ENCODE measurements around the gene POC1B. TPM values are rescaled to one million over a fixed set of nuclear protein-coding genes. Genes with fewer than 3 reads are reported as not detected.

Gene POC1B
- total RNA-seq, 1 experiment from 2014 or later, result 60.3 TPM

DNA sequence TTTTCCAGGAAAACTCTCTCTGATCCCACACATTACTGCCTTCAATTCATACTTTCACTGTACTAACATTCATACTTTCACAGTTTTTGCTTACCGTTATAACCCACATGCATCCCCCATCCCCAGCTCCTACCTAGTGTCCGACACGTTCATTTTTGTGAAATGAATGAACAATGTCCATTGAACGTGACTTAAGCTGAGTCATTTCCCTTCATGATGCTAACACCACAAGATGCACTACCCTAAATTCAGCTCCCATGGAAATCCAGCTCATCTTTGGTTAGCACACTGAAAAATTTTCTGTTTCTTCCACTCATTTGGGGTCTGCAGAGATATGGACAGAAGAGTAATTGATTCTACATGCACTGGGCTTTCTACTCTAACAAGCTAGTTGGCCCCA, 85.9 kb downstream of the POC1B start:
- Histone ChIP-seq H3K27me3 (ENCODE audit: low read length) (no peaks in the 10 kb centered on the region), H2AFZ (ENCODE audit: low read length) (no peak overlapping the region), H3K9ac (ENCODE audit: low read length) (no peak overlapping the region), H3K4me1 (ENCODE audit: low read length) (no peaks in the 10 kb centered on the region), H3K36me3 (ENCODE audit: insufficient read depth, low read length) (no peaks in the 10 kb centered on the region), H3K4me3 (ENCODE audit: low read length) (no peak overlapping the region), H3K27ac (ENCODE audit: low read length) (no peak overlapping the region), H4K20me1 (ENCODE audit: insufficient read depth, low read depth, low read length) (no peaks in the 10 kb centered on the region), H3K79me2 (ENCODE audit: low read length) (no peaks in the 10 kb centered on the region), H3K9me2 (replicated peaks; ENCODE audit: insufficient read depth, low read length) (no peaks in the 10 kb centered on the region), H3K4me2 (ENCODE audit: low read depth, low read length, poor library complexity, severe bottlenecking) (no peak overlapping the region), H3K9me3 (ENCODE audit: low read length) (no peaks in the 10 kb centered on the region)
- no peak for DNase-seq

DNA sequence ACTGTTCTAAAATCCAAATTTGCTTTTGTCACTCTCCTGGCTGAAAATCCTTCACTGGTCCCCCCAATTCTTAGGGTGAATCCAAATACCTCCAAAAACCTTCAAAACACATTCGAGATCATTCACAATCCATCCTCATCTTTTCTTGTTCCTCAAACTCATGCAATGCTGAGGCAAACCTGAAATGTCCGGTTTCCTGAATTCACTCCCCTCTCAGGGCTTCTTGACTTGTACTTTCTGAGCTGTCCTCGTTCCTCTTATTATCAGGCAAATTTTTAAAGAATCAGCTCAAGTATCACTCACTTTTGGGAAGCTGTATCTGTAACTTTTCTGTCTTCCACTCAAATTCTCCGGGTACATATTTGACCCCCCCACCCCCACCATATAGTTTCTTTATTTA, 88.6 kb downstream of the POC1B start:
- Histone ChIP-seq H3K9ac (ENCODE audit: low read length) (no peak overlapping the region), H3K4me2 (ENCODE audit: low read depth, low read length, poor library complexity, severe bottlenecking) (no peak overlapping the region), H3K9me2 (replicated peaks; ENCODE audit: insufficient read depth, low read length) (no peaks in the 10 kb centered on the region; the same call in 1 of the 2 replicates), H3K4me1 (ENCODE audit: low read length) (no peaks in the 10 kb centered on the region), H3K4me3 (ENCODE audit: low read length) (no peak overlapping the region), H3K27me3 (ENCODE audit: low read length) (no peaks in the 10 kb centered on the region), H4K20me1 (ENCODE audit: insufficient read depth, low read depth, low read length) (no peaks in the 10 kb centered on the region), H3K36me3 (ENCODE audit: insufficient read depth, low read length) (no peaks in the 10 kb centered on the region), H3K79me2 (ENCODE audit: low read length) (no peaks in the 10 kb centered on the region), H3K27ac (ENCODE audit: low read length) (no peak overlapping the region), H3K9me3 (ENCODE audit: low read length) (no peaks in the 10 kb centered on the region), H2AFZ (ENCODE audit: low read length) (no peak overlapping the region)
- DNase-seq, result no peak

DNA sequence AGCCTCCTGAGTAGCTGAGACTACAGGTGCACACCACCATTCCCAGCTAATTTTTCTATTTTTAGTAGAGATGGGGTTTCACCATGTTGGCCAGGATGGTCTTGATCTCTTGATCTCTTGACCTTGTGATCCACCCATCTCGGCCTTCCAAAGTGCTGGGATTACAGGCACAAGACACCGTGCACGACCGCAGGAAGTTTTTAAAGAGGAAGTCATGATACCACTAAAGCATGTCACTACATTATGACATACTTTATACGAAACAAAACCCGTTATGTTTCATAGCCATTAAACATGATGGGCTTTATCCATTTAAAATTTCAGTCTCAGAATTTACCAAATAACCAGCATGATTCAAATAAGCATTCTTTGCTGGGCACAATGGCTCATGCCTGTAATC, 89.8 kb downstream of the POC1B start:
- Histone ChIP-seq H3K9me3 (ENCODE audit: low read length) (no peaks in the 10 kb centered on the region), H3K36me3 (ENCODE audit: insufficient read depth, low read length) (no peaks in the 10 kb centered on the region), H3K4me2 (ENCODE audit: low read depth, low read length, poor library complexity, severe bottlenecking) (no peak overlapping the region), H3K9me2 (replicated peaks; ENCODE audit: insufficient read depth, low read length) (no peaks in the 10 kb centered on the region; the same call in 1 of the 2 replicates), H3K79me2 (ENCODE audit: low read length) (no peaks in the 10 kb centered on the region), H4K20me1 (ENCODE audit: insufficient read depth, low read depth, low read length) (no peaks in the 10 kb centered on the region), H2AFZ (ENCODE audit: low read length) (no peak overlapping the region), H3K9ac (ENCODE audit: low read length) (no peak overlapping the region), H3K27ac (ENCODE audit: low read length) (no peak overlapping the region), H3K4me3 (ENCODE audit: low read length) (no peak overlapping the region), H3K27me3 (ENCODE audit: low read length) (no peaks in the 10 kb centered on the region), H3K4me1 (ENCODE audit: low read length) (no peaks in the 10 kb centered on the region)
- DNase-seq, result no peak

DNA sequence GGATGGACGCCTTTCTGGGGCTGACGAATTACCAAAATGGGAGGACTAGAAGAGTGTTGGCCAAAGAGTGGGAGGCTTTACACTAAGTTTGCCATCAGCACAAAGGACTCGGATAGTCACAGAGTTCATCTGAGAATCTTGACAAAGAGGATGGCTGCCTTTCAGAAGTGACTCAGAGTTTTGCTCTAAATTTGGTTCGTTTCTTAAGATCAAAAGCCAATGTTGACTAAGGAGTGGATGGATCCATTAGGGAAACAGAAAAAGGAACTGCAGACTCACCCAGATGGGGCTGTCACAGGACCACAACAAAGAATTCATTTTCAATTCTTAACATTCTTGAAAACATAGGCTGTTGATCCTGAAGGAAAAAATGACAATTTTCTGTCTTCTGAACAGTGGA, 92.2 kb downstream of the POC1B start:
- Histone ChIP-seq H3K4me3 (ENCODE audit: low read length) (no peak overlapping the region), H3K4me1 (ENCODE audit: low read length) (no peaks in the 10 kb centered on the region), H3K9ac (ENCODE audit: low read length) (no peak overlapping the region), H4K20me1 (ENCODE audit: insufficient read depth, low read depth, low read length) (no peaks in the 10 kb centered on the region), H3K27me3 (ENCODE audit: low read length) (no peaks in the 10 kb centered on the region), H2AFZ (ENCODE audit: low read length) (no peak overlapping the region), H3K9me2 (replicated peaks; ENCODE audit: insufficient read depth, low read length) (no peaks in the 10 kb centered on the region; the same call in 1 of the 2 replicates), H3K9me3 (ENCODE audit: low read length) (no peaks in the 10 kb centered on the region), H3K27ac (ENCODE audit: low read length) (no peak overlapping the region), H3K4me2 (ENCODE audit: low read depth, low read length, poor library complexity, severe bottlenecking) (no peak overlapping the region), H3K79me2 (ENCODE audit: low read length) (no peaks in the 10 kb centered on the region), H3K36me3 (ENCODE audit: insufficient read depth, low read length) (no peaks in the 10 kb centered on the region)
- no peak for DNase-seq

DNA sequence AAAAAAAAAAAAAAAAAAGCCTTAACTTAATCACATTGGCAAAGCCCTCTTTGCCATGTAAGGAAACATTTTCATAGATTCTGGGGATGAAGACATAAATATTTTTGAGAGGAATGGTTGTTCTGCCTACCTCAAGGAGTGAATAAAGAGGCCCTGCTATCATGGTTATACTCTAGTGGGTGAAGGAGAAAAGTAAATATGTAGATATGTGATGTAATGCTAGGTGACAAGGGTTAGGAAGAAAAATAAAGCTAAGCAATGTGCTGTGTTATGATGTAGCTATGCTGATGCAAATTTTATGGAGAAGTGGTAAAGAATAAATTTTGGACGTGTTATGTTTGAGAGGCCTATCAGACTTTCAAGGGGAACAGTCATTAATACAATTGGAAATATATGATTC, 93.5 kb downstream of the POC1B start:
- no peak overlapping the region for H2AFZ ChIP-seq (ENCODE audit: low read length)
- no peak overlapping the region for H3K27ac ChIP-seq (ENCODE audit: low read length)
- DNase-seq, result no peak

DNA sequence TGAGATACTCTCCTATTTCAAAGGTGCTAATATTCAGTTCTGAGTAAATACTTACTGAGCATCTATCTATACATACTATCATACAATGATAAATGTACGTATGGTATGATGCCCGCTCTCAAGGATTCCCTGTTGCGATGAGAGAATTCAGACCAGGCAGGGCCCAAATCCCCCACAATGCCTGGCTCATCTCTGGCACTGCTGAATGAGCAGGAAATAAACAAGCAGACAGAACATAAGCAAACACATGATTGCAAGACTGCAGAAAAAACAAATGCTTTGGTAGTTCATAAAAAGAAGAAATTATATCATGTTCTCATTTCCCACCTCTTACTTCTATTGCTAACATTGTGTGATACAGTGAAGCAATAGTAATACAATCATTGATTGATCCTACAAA, 96.3 kb downstream of the POC1B start:
- DNase-seq, result no peak
- Histone ChIP-seq H3K36me3 (ENCODE audit: insufficient read depth, low read length) (no peaks in the 10 kb centered on the region), H3K4me1 (ENCODE audit: low read length) (no peaks in the 10 kb centered on the region), H3K79me2 (ENCODE audit: low read length) (no peaks in the 10 kb centered on the region), H4K20me1 (ENCODE audit: insufficient read depth, low read depth, low read length) (no peaks in the 10 kb centered on the region), H3K27me3 (ENCODE audit: low read length) (no peaks in the 10 kb centered on the region), H3K9me3 (ENCODE audit: low read length) (no peaks in the 10 kb centered on the region), H3K9me2 (replicated peaks; ENCODE audit: insufficient read depth, low read length) (no peaks in the 10 kb centered on the region; the same call in 1 of the 2 replicates), H3K9ac (ENCODE audit: low read length) (no peak overlapping the region), H2AFZ (ENCODE audit: low read length) (no peak overlapping the region), H3K27ac (ENCODE audit: low read length) (no peak overlapping the region), H3K4me3 (ENCODE audit: low read length) (no peak overlapping the region), H3K4me2 (ENCODE audit: low read depth, low read length, poor library complexity, severe bottlenecking) (no peak overlapping the region)

More for the DNA sequence above, 93.5 kb downstream of the POC1B start:
- H3K4me1 ChIP-seq (ENCODE audit: low read length), result no peaks in the 10 kb centered on the region
- H3K36me3 ChIP-seq (ENCODE audit: insufficient read depth, low read length), result no peaks in the 10 kb centered on the region
- H3K9me3 ChIP-seq (ENCODE audit: low read length), result no peaks in the 10 kb centered on the region
- H3K4me3 ChIP-seq (ENCODE audit: low read length), result no peak overlapping the region
- H4K20me1 ChIP-seq (ENCODE audit: insufficient read depth, low read depth, low read length), result no peaks in the 10 kb centered on the region
- no peak overlapping the region for H3K4me2 ChIP-seq (ENCODE audit: low read depth, low read length, poor library complexity, severe bottlenecking)
- H3K9me2 ChIP-seq (replicated peaks; ENCODE audit: insufficient read depth, low read length), result no peaks in the 10 kb centered on the region; the same call in 1 of the 2 replicates
- H3K9ac ChIP-seq (ENCODE audit: low read length), result no peak overlapping the region
- no peaks in the 10 kb centered on the region for H3K27me3 ChIP-seq (ENCODE audit: low read length)
- H3K79me2 ChIP-seq (ENCODE audit: low read length), result no peaks in the 10 kb centered on the region

DNA sequence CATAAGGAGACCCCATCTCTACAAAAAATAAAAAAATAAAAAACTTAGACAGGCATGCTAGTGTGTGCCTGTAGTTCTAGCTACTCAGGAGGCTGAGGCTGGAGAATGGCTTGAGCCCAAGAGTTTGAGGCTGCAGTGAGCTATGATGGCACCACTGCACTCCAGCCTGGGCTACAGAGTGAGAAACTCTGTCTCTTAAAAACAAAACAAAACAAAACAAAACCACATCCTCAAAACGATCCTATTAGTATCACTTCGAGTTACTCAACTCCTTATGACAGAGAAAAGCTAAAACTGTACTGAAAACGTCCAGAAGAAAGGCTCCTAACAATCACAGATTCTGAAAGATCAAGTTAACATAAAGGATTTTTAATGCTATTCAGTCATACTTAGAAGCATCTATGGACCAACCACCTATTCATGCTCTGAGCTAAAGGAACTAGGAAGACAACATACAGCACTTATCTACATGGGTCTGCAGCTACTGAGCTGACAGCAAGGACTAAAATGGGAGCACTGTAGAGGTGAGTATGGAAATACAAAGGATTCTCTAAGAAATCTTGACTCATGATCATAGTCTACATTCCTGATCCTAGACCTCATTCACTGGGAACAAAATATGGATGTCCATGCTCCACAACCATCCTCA, 98.2 kb downstream of the POC1B start:
- Histone ChIP-seq H2AFZ (ENCODE audit: low read length) (no peak overlapping the region), H3K9ac (ENCODE audit: low read length) (no peak overlapping the region), H3K79me2 (ENCODE audit: low read length) (no peaks in the 10 kb centered on the region), H3K9me3 (ENCODE audit: low read length) (no peaks in the 10 kb centered on the region), H4K20me1 (ENCODE audit: insufficient read depth, low read depth, low read length) (no peaks in the 10 kb centered on the region), H3K9me2 (replicated peaks; ENCODE audit: insufficient read depth, low read length) (no peaks in the 10 kb centered on the region), H3K27ac (ENCODE audit: low read length) (no peak overlapping the region), H3K4me1 (ENCODE audit: low read length) (no peaks in the 10 kb centered on the region), H3K36me3 (ENCODE audit: insufficient read depth, low read length) (no peaks in the 10 kb centered on the region), H3K27me3 (ENCODE audit: low read length) (no peaks in the 10 kb centered on the region), H3K4me3 (ENCODE audit: low read length) (no peak overlapping the region), H3K4me2 (ENCODE audit: low read depth, low read length, poor library complexity, severe bottlenecking) (no peak overlapping the region)
- no peak for DNase-seq

DNA sequence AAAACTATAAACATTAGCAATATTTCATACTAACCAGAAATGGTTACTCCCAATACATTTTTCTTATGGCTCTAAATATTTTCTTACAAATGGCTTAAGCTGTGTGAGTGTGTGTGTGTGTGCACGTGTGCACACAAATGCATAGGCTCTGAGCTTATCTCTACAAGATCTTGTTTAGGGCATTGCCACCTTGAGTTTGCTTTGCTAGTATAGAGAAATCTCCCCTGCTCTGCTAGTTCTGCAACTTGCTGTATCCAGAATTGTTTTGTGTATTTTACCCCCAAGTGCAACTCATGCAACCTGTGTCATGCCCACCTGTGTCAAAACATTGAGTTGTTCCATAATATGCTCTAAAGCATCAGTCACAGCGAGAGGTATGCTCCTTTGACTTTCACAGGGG, 101.0 kb downstream of the POC1B start:
- H3K4me3 ChIP-seq (ENCODE audit: low read length), result no peak overlapping the region
- H3K9me2 ChIP-seq (replicated peaks; ENCODE audit: insufficient read depth, low read length), result no peaks in the 10 kb centered on the region
- no peak overlapping the region for H3K9ac ChIP-seq (ENCODE audit: low read length)
- H3K9me3 ChIP-seq (ENCODE audit: low read length), result no peaks in the 10 kb centered on the region
- H3K27ac ChIP-seq (ENCODE audit: low read length), result no peak overlapping the region
- DNase-seq, result no peak
- H2AFZ ChIP-seq (ENCODE audit: low read length), result no peak overlapping the region
- no peaks in the 10 kb centered on the region for H4K20me1 ChIP-seq (ENCODE audit: insufficient read depth, low read depth, low read length)
- H3K79me2 ChIP-seq (ENCODE audit: low read length), result no peaks in the 10 kb centered on the region
- H3K4me2 ChIP-seq (ENCODE audit: low read depth, low read length, poor library complexity, severe bottlenecking), result no peak overlapping the region
- H3K27me3 ChIP-seq (ENCODE audit: low read length), result no peaks in the 10 kb centered on the region
- no peaks in the 10 kb centered on the region for H3K36me3 ChIP-seq (ENCODE audit: insufficient read depth, low read length)
- H3K4me1 ChIP-seq (ENCODE audit: low read length), result no peaks in the 10 kb centered on the region
